Neural crest cell (in vitro differentiated cells): ENCODE measurements around the gene STK4. TPM values are rescaled to one million over a fixed set of nuclear protein-coding genes. Genes with fewer than 3 reads are reported as not detected.

ENCODE experiments used
- DNase-seq: peaks from one replicate; pipeline ENCODE4 v3.0.0; 2021; ENCODE audit warnings: low read depth, mixed read lengths, low spot score
- H3K27ac Mint-ChIP-seq: one replicate; pipeline ENCODE4 v1.8.0; 2021; ENCODE audit warnings: mild to moderate bottlenecking, mixed read lengths; ENCODE audit not compliant: unreplicated experiment
- H3K27me3 Mint-ChIP-seq: 2 replicates; pipeline ENCODE4 v1.8.0; 2021; ENCODE audit warnings: low read depth, mild to moderate bottlenecking, mixed read lengths
- H3K36me3 Mint-ChIP-seq: 2 replicates; pipeline ENCODE4 v1.8.0; 2021; ENCODE audit warnings: low read depth, mild to moderate bottlenecking, mixed read lengths
- H3K4me1 Mint-ChIP-seq: 2 replicates; pipeline ENCODE4 v1.8.0; 2021; ENCODE audit warnings: mixed read lengths
- H3K4me3 Mint-ChIP-seq: one replicate; pipeline ENCODE4 v1.8.0; 2021; ENCODE audit warnings: mild to moderate bottlenecking, mixed read lengths
- H3K9me3 Mint-ChIP-seq: 2 replicates; pipeline ENCODE4 v1.8.0; 2021; ENCODE audit warnings: mixed read lengths
- total RNA-seq: library from RNA; stranded (reverse); gene quantifications from 2 replicates; pipeline ENCODE4 v1.2.1, GENCODE V29; 2021
- TF ChIP-seq, protein P1 (sequence below): fragments of 200-600 bp; sonication (generic); conservative IDR thresholded peaks from 2 replicates; pipeline ENCODE4 v1.5.0; 2021; ENCODE audit warnings: antibody characterized with exemption, mild to moderate bottlenecking

STK4 gene
- total RNA-seq, 1 donor from 2014 or later, result 41.2 TPM

DNA sequence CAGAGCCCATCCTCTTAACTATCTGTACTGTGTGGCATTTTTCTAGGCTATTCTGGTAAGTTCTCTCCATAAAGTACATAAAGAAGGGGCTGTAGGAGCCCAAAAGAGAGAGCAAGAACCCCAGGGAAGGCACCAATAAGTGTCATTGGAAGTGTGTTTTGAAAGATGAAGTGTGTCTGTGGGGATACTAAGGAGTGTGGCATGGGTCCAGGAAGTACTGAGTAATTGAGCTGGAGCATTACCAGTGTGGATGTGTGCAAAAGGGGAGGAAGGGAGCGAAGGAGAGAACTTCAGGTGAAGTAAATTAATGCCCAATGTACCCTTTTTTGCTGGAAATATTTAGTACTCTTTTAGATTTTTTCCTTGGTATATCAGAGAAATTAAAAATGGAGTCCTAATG lies 70.7 kb downstream of the STK4 start:
- no peak for DNase-seq
- Mint-ChIP-seq H3K9me3 (no peaks in the 10 kb centered on the region), H3K4me3 (no peak overlapping the region), H3K27me3 (no peaks in the 10 kb centered on the region), H3K36me3 (peaks cover 5% of the 10 kb centered on the region), H3K27ac (no peak overlapping the region), H3K4me1 (peaks cover 1% of the 10 kb centered on the region)
- TF ChIP-seq, protein P1, sequence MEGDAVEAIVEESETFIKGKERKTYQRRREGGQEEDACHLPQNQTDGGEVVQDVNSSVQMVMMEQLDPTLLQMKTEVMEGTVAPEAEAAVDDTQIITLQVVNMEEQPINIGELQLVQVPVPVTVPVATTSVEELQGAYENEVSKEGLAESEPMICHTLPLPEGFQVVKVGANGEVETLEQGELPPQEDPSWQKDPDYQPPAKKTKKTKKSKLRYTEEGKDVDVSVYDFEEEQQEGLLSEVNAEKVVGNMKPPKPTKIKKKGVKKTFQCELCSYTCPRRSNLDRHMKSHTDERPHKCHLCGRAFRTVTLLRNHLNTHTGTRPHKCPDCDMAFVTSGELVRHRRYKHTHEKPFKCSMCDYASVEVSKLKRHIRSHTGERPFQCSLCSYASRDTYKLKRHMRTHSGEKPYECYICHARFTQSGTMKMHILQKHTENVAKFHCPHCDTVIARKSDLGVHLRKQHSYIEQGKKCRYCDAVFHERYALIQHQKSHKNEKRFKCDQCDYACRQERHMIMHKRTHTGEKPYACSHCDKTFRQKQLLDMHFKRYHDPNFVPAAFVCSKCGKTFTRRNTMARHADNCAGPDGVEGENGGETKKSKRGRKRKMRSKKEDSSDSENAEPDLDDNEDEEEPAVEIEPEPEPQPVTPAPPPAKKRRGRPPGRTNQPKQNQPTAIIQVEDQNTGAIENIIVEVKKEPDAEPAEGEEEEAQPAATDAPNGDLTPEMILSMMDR, result no peak

DNA sequence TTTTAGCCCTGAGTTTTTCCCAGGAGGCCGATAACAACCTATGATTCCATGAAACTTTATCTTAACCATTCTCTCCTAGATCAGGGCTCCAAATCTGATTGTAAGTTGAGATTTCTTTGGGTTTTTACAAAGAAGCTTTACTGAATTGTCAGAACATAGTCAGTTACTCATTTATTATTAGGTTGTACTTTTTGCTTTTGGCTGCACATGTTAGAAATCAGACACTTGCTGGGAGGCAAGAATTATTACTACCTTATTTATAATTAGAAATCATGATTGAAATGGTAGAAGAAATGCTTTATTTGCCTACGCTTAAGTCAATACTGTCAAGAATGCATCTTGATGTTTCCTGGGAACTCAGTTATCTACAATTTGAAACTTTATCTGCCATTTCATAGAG lies 71.3 kb downstream of the STK4 start:
- H3K9me3 Mint-ChIP-seq, result no peaks in the 10 kb centered on the region
- TF ChIP-seq, protein P1, result no peak
- no peak overlapping the region for H3K27ac Mint-ChIP-seq
- H3K4me1 Mint-ChIP-seq, result peaks cover 4% of the 10 kb centered on the region
- no peak for DNase-seq
- H3K27me3 Mint-ChIP-seq, result no peaks in the 10 kb centered on the region
- H3K4me3 Mint-ChIP-seq, result no peak overlapping the region
- H3K36me3 Mint-ChIP-seq, result peaks cover 5% of the 10 kb centered on the region

DNA sequence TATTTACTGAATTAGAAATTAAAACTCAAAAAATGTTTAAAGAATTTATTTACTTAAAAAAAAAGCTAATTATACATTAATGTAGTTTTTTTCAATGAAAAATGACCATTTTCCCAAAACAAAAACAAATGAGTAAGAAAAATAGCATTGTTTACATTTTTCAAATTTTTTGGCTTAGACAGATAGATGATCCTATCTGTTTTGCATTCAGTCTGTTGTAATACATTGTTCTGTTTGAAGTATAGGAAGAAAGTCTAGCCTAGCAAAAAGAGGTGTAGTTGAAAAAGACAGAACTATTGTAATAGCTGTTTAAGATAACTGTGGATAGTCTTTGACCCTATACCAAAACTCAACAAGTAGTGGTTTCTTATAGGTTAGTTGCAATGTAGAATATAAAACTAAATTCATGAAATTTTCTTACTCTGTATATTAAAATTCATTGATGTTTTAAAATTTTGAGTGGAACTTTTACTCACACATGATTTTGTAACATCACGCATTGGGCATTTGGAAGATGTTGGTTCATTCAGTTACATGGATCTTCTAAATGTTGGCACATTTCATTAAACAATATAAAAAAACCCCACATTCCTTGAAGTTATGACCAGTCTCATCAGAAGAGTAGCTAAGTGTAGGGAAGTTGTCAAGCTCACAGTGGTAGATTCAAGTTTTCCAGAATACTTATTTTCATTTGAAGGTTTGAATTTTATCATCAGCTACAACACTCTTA lies 72.6 kb downstream of the STK4 start:
- H3K36me3 Mint-ChIP-seq, result peaks cover 5% of the 10 kb centered on the region
- no peaks in the 10 kb centered on the region for H3K9me3 Mint-ChIP-seq
- TF ChIP-seq, protein P1, result no peak

DNA sequence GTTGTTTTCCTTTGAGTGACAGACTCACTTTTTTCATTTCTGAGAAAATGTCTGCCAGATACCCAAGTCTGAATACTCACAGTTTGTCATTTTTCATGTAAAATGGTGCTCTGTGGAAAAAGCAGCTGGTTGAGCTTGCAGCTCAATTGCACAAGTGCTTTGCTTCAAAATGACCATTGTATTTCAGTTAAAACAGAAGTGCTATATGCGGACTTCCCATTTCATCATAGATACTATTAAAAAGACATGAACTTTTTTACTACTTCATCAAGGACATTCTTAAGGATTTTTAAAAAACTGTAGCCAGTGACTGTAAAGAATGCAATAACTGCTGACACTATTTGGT lies 73.1 kb downstream of the STK4 start:
- Mint-ChIP-seq H3K27me3 (no peaks in the 10 kb centered on the region), H3K36me3 (peaks cover 5% of the 10 kb centered on the region), H3K27ac (no peak overlapping the region), H3K4me3 (no peak overlapping the region), H3K9me3 (no peaks in the 10 kb centered on the region), H3K4me1 (peaks cover 8% of the 10 kb centered on the region)
- TF ChIP-seq, protein P1, result no peak
- no peak for DNase-seq

More for the DNA sequence above, 72.6 kb downstream of the STK4 start:
- Mint-ChIP-seq H3K4me1 (peaks cover 6% of the 10 kb centered on the region), H3K27ac (no peak overlapping the region), H3K4me3 (no peak overlapping the region), H3K27me3 (no peaks in the 10 kb centered on the region)
- DNase-seq, result no peak

DNA sequence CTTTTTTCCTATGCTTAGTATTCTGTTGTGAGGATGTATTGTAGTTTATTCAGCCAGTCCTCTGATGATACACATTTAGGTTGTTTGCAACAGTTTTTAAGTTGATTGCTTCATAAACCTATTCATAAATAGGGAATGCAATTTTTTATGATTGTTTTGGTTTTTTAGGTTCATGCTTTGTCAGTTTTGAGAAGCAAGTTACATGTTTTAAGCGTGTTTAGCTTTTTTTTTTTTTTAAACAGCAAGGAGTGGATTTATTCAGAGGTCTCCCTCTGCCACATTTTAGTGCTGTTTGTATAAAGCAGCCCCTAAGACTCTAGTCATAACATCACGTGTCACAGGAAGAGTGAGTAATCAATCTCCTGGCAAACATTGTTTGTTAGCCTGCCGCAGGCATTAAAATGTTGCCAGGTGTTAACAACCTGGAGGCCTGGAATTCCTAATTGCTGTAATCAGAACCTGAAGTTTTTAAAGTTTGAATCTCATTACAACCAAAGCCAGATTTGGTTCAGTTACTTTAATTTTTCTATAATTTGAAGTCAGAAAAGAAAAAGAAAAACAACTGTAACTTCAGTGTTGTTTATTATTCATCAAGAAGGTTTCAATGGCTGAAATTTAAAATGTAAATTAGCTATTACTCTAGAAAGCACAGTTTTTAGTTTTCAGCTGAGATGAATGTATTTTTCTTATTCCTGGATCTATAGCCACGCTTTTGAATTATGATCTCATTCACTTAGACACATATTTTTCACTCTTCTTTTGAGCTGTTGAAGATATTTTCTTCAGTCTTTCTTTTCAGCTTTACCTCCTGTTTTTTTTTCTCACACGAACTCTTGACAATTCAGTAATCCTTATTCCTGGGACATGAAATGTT lies 75.4 kb downstream of the STK4 start:
- no peaks in the 10 kb centered on the region for H3K9me3 Mint-ChIP-seq
- no peak for DNase-seq
- no peak overlapping the region for H3K4me3 Mint-ChIP-seq
- no peak overlapping the region for H3K27ac Mint-ChIP-seq
- TF ChIP-seq, protein P1, result no peak
- H3K36me3 Mint-ChIP-seq, result peaks cover 5% of the 10 kb centered on the region
- H3K27me3 Mint-ChIP-seq, result no peaks in the 10 kb centered on the region
- peaks cover 8% of the 10 kb centered on the region for H3K4me1 Mint-ChIP-seq
